Fibroblast of gingiva (primary cell): ENCODE measurements around the gene MERTK.
"Not testable (repeated sequence)": the region's sequence is repeated elsewhere in the genome, so short reads cannot be mapped to it uniquely, and the experiment has no call there.

Source experiments
- DNase-seq: peaks from one replicate; pipeline ENCODE4 v3.0.0-alpha.2; 2011; ENCODE audit warnings: low read depth

MERTK gene

GRCh38 chr2:112047537-112048235 is 149.3 kb downstream of the MERTK start:
- no peak for DNase-seq

- DNase-seq, result no peak
Measured at GRCh38 chr2:112048236-112048592, 149.8 kb downstream of the MERTK start.

GRCh38 chr2:112048887-112049286 is 150.5 kb downstream of the MERTK start:
- peak; percentile 52 for DNase-seq

- DNase-seq, result no peak
Measured at GRCh38 chr2:112050316-112050715, 151.9 kb downstream of the MERTK start.

DNA sequence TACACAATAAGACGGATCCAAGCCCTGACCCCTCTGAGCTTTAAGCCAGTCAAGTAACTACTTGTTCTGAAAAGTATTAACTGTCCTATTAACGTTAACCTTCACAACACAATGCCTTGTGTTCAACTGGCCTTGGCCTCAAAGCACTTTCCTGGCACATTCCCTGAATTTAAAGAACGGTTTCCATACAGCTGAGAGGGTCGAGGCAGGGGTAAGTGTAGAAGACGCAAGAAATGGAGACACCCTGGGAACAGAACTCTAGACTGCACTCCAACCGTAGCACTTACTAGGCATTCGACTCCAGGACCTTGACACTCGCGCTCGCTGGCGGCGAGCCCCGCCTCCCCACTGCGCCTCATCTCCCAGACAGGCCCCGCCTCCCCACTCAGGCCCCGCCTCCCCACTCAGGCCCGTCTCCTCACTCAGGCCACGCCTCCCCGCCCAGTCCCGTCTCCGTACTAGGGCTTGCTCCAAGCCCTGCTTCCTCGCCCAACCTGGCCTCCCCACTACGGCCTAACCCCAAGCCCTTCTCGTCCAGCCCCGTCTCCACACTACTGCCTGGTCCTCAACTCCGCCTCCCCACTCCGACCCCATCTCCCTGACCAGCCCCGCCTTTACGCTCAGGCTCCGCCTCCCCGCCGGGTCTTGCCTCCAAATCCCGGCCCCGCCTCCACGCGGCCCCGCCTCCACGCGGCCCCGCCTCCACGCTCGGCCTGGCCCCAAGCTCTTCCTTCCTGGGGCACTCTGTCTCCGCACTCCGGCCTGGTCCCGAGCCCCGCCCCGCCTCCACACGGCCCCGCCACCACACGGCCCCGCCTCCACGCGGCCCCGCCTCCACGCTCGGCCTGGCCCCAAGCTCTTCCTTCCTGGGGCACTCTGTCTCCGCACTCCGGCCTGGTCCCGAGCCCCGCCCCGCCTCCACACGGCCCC is 155.8 kb downstream of the MERTK start:
- peak; percentile 96 for DNase-seq

- DNase-seq, result peak; percentile 99
Measured at GRCh38 chr2:112054847-112055729, 156.7 kb downstream of the MERTK start, which contains the start of gene TMEM87B. Gene TMEM87B, plus strand, starts transcription at chr2:112055269. Its CDS starts 323 bp downstream, at chr2:112055592.

GRCh38 chr2:112055730-112056625 is 157.6 kb downstream of the MERTK start:
- peak; percentile 95 for DNase-seq

DNA sequence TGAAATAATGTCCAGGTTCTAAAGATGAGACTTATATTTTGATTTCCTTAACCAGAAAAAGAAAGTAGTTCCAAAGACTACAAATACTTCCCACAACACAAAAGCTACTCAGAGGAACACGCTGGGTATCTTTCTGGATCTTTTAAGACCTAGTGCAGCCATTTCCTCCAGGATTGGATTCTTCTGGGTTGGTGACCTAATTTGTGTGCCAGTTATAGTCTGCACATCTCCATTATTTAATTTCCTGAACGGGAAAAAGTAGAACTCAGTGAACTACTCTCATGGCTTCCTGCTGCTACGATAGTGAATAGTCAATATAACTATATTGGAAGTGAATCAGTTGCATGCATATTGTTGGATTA is 158.2 kb downstream of the MERTK start:
- DNase-seq, result no peak

DNA sequence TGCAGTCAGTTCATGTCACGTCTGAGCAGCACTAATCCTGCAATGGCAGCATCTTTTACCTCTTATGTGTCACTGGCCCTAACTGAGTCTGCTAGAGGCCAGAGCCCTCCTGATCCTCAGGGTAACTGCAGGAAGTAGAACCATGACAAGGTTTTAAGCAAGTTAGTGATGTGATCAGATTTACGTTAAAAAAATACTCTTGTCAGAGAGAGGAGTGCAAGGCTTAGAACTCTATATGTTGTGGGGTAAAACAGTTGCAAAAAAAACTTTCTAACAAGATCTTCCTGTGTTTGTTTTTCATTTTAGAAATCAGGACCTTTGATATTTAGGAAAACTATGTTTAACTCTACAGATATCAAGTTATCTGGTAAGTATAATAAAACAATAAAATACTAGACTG is 161.3 kb downstream of the MERTK start:
- no peak for DNase-seq

DNA sequence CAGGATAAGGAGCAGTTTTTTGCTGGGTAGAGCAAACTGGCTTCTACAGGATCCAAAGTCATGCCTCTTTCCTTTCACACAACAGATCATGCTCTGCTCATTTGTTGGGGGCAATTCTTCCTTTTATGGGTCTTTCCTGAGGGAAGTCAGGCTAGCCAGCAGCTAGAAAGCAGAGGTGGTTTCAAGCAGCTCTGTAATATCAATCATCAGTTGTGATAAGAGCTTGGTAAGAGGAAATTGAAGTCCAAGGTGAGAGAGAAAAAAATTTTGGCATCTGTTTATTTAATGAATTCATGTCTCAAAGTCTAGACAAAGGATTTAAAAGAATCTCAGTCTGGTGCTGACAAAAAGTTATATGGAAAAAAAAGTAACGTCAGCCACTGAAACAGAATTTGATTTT is 162.9 kb downstream of the MERTK start:
- DNase-seq, result no peak

DNA sequence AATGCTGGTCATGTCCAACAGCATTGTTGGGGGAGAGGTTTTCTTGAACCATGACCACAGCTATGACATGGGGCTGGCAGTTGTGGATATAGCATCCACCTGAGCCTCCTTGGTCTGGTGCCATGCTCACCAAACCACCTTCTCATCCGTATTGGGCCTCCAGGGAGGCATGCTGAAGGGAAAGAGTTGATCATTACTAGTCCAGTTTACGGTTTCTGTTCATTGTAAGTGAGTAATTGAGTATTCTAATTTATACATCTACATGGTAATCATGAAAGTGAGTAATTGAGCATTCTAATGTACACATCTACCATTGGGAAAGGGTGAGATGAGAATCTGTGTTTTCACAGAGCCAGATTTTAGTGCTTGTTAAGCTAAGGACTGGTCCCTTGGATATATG is 163.4 kb downstream of the MERTK start:
- DNase-seq, result no peak

GRCh38 chr2:112062894-112063293 is 164.5 kb downstream of the MERTK start:
- DNase-seq, result no peak

DNA sequence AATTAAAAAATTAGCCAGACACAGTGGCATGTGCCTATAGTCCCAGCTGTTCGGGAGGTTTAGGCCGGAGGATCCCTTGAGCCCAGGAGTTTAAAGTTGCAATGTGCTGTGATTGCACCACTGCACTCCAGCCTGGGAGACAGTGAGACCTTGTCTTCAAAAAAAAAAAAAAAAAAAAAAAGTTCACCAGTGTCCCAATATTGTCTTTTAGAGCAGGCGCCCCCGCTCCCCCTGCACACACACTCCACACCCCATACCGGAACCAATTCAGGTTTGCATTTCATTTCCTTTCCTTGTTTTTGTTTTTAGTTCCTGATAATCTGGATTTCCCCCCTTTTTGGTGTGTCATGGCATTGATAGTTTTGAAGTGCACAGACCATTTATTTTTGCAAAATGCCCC is 167.1 kb downstream of the MERTK start:
- peak; percentile 12 for DNase-seq

DNA sequence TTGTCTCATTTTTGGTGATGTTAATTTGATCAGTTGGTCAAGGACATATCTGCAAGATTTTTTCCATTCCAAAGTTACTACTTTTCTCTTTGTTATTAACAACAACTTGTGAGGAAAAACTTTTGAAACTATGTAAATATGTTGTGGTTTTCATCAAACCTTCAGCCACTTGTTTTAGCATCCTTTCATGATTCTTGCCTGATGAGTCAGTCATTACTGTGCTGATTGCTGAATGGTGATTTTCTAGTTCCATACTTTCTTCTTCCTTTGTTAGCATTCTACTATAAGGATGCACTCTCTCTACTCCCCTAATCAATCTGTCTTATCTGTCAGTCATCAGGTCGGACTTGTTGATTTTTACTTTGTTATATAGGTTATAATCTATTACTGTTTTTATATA is 167.6 kb downstream of the MERTK start:
- DNase-seq, result peak; percentile 75

DNA sequence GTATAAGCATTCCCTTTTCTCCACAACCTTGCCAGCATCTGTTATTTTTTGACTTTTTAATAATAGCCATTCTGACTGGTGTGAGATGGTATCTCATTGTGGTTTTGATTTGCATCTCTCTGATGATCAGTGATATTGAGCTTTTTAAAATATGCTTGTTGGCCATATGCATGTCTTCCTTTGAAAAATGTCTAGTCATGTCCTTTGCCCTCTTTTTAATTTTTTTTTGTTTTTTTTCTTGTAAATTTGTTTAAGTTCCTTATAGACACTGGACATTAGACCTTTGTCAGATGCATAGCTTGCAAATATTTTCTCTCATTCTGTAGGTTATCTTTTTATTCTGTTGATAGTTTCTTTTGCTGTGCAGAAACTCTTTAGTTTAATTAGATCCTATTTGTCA is 171.4 kb downstream of the MERTK start:
- DNase-seq, result not testable (repeated sequence)

- DNase-seq, result no peak
Measured at GRCh38 chr2:112073875-112074274, 175.5 kb downstream of the MERTK start.

DNA sequence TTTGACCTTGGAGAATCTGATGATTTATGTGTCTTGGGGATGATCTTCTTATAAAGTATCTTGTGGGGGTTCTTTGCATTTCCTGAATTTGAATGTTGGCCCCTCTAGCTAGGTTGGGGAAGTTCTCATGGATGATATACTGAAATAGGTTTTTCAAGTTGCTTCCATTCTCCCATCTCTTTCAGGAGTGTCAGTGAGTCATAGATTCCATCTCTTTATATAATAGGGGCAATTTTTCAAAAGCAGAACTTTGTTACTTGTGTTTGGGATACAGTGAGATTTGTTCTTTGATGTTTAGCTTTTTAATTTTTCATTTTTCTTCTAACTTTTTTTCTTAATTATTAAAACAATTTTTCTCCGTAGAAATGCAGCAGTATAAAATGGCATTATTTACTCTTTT is 176.1 kb downstream of the MERTK start:
- DNase-seq, result no peak

DNA sequence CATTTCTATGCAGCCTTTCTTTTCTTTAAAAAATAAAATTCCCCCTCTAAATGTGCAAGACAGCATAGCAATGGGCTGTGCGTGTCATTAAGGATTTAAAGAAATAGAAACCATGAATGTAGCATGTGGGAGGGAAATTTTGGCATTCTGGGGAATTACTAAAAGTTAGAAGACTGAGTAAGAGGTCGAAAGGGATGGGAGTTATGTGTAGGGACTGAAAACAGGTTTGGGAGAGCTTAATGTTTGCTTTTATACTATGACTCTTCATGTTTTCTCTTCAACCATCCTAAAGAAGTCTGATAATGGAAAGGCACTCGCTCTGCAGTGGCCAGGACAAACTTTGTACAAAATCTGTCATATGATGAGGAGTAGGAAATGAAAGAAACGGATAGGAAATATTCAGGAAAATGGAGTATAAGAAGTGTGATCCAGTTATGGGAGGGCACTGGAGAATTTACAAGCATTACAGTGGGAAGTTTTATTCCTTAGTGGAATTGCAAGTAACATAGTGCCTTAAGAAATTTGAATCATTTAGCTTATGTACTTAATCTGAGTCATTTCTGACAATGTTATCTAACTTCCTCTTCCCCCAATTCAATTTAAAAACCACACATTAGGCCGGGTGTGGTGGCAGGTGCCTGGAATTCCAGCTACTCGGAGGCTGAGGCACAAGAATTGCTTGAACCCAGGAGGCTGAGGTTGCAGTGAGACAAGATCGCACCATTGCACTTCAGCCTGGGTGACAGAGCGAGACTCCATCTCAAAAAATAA is 177.3 kb downstream of the MERTK start:
- no peak for DNase-seq

GRCh38 chr2:112077814-112078213 is 179.4 kb downstream of the MERTK start:
- DNase-seq, result no peak
